Glomerular endothelial cell (primary cell): ENCODE data around the gene ERMARD. TPM values are rescaled to one million over a fixed set of nuclear protein-coding genes. Genes with fewer than 3 reads are reported as not detected.
"Not testable (repeated sequence)": the region's sequence is repeated elsewhere in the genome, so short reads cannot be mapped to it uniquely, and the experiment has no call there.

ENCODE experiments used
- DNase-seq: peaks from one replicate; pipeline ENCODE4 v3.0.0-alpha.2; 2011; ENCODE audit warnings: low read depth, low spot score; ENCODE audit errors: extremely low read depth
- total RNA-seq: library from RNA; depleted of rRNA; stranded (reverse); fragments of >200 nt; gene quantifications from 2 replicates; pipeline ENCODE4 v1.2.3, GENCODE V29; 2015

Gene ERMARD
- total RNA-seq, 1 donor from 2014 or later: 14.1 TPM

DNA sequence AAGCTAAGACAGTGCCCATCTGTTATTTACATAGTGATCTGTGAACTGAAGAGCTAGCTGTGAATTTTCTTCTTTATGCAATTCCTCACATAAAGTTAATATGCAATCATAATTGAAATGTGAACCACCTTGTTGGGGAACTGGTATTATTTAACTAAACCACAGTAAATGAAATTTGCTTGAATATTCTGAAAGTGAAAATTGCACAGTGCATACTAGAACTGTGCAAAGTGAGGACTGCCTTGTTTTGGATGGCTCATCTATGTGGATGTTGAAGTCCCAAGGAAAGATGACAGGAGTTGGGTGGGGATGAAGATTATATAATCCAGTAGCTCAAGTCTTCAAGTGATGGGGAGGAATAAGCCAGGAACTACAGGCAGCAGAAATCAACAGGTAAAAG is 21.5 kb upstream of the ERMARD start:
- DNase-seq: no peak

DNA sequence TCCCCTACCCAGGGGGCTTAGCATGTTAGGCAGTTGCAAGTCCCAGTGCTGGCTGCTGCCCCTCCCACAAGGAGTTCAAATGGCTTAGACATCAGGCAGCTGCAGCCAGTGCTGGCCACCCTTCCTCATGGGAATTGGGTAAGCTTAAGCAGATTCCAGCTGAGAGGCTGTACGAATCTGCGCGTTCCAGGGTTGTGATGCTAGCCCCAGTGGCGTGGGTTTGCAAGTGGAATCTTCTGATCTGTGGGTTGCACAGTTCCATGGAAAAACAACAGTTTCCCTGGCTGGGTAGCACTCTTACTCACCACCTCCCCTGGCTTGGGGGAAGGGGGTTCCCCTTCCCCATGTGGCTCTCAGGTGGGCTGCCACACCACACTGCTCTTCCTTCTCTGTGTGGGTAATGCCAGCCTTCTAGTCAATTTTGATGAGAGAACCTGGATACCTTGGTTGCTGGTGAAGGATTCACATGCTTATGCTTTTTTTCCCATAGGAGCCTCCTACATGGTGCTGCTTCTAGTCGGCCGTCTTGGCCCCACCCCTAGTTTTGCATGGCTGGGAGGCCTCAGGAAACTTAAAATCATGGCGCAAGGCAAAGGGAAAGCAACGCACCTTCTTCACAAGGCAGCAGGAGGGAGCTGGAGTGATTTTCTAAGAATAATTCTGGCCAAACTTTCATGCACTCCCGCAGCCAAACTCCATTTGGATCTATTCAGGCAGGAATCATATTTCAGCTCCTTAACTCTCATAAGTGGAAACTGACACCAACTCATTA is 13.0 kb upstream of the ERMARD start:
- no peak for DNase-seq

DNA sequence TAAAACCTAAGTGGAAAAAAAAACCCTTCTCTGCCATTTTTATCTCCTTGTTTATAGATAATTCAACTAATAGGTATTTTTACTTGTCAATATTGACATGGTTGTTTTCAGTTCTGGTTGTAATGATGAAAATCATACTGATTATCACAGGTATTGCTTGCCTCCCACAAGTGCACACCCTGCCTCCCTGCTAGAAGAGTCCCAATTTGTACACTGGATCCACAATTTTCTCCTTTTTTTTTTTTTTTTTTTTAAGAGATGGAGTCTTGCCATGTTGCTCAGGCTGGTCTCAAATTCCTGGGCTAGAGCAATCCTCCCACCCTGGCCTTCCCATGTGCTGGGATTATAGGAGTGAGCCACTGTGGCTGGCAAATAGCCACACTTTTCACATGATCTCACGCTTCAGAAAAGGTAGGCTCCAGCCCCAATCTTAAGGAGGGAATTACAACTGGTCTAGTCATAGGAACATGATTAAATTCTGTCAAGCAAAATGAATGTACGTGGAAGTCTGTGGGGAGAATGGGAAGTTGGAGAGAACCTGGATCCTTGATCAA is 12.4 kb upstream of the ERMARD start:
- DNase-seq: no peak

GRCh38 chr6:169741344-169741743 is 10.1 kb upstream of the ERMARD start:
- no peak for DNase-seq

DNA sequence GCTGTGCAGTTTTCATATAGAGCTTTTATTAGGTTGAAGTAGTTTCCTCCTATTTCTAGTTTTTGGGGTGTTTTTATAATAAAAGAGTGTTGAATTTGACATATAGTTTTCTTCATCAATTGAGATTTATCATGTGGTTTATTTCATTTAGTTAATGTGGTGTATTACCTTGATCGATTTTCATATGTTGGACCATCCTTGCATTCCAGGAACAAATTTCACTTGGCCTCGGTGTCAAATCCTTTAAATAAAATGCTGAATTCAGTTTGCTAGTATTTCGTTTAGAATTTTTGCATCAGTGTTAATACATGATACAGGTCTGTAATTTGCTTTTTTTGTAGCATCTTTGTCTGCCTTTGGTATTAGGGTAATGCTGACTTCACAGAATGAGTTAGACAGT is 6.0 kb upstream of the ERMARD start:
- no peak for DNase-seq

- no peak for DNase-seq
Observed at GRCh38 chr6:169746556-169746955, 4.9 kb upstream of the ERMARD start.

- DNase-seq: no peak
Observed at GRCh38 chr6:169752074-169752623, 727 bp downstream of the ERMARD start.

DNA sequence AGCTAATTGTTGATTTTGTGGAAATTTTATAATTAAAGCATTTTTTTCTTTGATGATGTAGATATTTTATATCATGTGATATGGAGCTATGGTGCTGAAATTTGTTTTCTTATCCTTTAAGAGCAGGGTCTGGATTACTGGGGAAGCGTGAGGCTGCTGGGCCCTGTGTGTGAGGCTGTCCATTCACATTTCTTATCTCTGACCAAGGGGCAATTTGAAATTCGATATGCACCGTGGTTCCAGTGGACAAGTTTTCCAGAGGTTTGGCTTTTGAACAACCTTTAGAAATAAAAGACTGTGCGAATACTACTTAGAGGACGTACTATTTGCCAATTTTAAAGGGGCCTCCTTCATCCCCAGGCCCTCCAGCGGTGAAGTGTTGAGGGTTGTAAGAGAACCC is 3.7 kb downstream of the ERMARD start:
- DNase-seq: no peak

DNA sequence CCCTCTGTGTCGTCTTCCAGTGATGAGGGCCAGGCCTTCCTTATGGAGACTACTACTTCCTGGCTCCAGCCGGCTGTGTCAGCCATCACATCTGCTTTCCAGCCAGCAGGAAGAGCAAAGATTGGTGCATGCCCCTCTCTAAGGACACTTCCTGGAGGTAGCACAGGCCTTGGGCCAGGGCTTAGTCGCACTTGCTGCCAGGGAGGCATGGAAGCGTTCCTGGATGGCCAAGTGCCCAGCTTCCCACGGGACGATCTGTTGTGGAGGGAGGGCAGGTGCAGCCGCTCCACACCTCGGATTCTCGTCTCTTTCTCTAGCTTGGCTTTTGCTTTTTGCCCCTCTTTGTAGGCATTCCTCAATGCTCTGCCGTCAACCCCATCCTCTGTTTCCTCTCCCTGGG is 11.9 kb downstream of the ERMARD start:
- no peak for DNase-seq

GRCh38 chr6:169763881-169764280 is 12.5 kb downstream of the ERMARD start:
- no peak for DNase-seq

DNA sequence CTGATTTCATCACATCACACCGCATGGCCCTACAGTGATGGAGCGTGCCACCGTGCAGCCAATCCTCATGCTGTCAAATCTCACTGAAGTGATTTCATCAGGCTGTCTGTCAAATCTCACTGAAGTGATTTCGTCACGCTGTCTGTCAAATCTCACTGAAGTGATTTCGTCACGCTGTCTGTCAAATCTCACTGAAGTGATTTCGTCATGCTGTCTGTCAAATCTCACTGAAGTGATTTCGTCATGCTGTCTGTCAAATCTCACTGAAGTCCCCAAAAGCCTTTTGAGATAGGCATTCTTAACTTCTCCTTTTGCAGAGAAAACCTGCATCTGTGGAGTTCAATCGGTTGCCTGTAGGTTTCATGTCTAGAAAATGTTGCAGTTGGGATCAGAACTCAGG is 14.4 kb downstream of the ERMARD start:
- not testable (repeated sequence) for DNase-seq

DNA sequence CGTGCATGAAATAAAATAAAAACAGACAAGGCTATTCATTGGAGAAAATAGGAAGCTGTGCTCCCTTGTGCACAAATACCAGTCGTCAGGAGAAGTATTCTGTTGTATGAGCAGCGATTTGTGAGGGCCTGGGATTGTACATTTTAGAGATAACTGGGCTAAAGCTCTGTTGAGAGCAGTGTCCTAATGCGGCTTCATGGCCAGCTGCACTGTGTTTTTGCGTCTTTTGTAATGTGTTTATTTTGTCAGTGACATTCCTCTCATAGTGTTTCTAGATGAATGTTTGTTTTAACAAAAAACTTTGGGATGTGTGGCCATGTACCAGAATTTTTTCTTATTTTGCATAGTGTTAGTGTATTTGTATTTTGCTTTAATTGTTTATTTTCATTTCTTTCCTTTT is 14.8 kb downstream of the ERMARD start:
- DNase-seq: no peak

- DNase-seq: no peak
Observed at GRCh38 chr6:169766921-169767736, 15.7 kb downstream of the ERMARD start.

GRCh38 chr6:169774347-169774746 is 22.9 kb downstream of the ERMARD start:
- DNase-seq: no peak

DNA sequence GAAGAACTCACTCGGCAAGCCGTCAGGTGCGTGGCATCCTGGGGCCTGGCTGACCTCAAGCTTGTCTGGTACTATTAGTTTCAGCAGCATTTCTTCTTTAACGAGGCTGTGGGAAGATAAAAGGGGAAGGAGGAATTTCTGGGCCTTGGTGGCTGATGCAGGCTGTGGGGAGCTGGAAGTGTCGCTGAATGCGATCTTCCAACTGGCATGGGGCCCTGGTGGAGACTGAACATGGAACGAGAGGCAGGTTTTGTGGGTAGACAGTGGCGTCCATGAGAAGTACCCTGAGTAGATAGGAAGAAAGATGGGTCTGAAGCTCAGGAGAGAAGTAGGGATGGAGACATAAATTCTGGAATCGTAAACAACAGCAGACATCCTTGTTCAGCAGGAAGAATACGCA is 23.9 kb downstream of the ERMARD start:
- no peak for DNase-seq

- no peak for DNase-seq
Observed at GRCh38 chr6:169776379-169776778, 25.0 kb downstream of the ERMARD start.

DNA sequence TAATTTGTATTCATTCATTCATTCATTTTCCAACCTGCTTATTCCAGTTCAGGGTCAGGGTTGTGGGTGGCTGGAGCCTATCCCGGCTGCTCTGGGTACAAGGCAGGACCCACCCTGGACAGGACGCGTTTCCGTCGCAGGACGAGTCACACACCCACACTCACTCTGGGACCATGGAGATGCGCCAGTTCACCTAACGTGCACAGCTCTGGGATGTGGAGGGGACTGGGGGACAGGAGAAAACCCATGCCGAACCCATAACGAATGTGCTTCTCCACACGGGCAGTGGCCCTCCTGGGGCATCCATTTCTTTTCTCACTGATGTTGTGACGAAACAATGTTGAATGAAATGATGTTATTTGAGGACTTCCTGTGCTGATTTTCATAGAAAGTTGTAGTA is 26.5 kb downstream of the ERMARD start:
- no peak for DNase-seq

- DNase-seq: no peak
Observed at GRCh38 chr6:169778646-169779045, 27.2 kb downstream of the ERMARD start.

DNA sequence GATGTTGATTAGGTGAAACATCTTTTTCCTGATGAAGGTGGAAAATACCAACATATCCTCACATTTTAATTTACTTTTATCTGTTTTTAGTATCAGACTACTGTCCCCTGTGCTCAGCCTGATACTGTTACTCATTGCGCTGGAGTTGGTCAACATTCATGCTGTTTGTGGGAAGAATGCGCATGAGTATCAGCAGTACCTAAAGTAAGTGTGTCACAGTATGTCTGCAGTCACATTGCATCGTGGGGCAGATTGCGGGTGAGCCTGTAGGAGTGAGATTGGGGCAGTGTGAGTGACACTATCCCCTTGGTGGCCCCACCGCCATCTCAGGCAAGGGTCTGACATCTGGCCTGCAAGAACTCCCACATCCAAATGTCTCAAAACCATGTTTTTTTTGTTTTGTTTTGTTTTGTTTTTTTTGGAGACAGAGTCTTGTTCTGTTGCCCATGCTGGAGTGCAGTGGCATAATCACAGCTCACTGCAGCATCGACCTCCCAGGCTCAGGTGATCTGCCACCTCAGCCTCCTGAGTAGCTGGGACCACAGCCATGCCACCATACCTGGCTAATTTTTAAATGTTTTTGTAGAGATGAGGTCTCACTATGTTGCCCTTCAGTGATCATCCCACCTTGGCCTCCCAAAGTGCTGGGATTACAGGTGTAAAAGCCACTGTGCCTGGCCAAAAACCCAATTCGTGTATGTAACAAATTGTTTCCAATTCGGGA is 27.8 kb downstream of the ERMARD start:
- no peak for DNase-seq

DNA sequence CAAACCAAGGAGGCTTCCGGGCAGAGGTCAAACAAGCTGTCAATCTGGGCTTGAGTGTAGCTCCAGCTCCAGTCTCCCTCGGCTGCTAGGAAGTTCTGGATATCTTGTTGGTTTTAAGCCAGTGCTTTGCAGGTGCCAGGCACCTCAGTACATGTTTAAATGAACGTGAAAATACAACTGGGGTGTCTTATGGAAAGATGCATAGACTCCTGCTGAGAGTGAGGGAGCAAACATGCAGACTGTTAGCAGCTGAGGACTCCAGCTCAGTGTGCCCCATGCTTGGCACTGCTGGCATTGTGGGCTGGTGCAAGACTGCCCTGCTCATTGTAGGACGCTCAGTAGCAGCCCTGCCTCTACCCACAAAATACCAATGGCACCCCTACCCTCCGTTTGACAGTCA is 28.5 kb downstream of the ERMARD start:
- no peak for DNase-seq

GRCh38 chr6:169780571-169781091 is 29.2 kb downstream of the ERMARD start:
- no peak for DNase-seq
